Effector CD4-positive, alpha-beta T cell (primary cell): ENCODE measurements around the gene MID2.
"Not testable (repeated sequence)": the region's sequence is repeated elsewhere in the genome, so short reads cannot be mapped to it uniquely, and the experiment has no call there.

Experiments
- DNase-seq: peaks from one replicate; pipeline ENCODE4 v3.0.0-alpha.2; 2020
- total RNA-seq: gene quantifications from one replicate; lab custom pipeline; 2026; lab: John Stamatoyannopoulos, UW

Gene MID2, protein sequence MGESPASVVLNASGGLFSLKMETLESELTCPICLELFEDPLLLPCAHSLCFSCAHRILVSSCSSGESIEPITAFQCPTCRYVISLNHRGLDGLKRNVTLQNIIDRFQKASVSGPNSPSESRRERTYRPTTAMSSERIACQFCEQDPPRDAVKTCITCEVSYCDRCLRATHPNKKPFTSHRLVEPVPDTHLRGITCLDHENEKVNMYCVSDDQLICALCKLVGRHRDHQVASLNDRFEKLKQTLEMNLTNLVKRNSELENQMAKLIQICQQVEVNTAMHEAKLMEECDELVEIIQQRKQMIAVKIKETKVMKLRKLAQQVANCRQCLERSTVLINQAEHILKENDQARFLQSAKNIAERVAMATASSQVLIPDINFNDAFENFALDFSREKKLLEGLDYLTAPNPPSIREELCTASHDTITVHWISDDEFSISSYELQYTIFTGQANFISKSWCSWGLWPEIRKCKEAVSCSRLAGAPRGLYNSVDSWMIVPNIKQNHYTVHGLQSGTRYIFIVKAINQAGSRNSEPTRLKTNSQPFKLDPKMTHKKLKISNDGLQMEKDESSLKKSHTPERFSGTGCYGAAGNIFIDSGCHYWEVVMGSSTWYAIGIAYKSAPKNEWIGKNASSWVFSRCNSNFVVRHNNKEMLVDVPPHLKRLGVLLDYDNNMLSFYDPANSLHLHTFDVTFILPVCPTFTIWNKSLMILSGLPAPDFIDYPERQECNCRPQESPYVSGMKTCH
- total RNA-seq, result 19.3 reads per million, percentile 46 among the genes with 10 or more reads in this experiment

DNA sequence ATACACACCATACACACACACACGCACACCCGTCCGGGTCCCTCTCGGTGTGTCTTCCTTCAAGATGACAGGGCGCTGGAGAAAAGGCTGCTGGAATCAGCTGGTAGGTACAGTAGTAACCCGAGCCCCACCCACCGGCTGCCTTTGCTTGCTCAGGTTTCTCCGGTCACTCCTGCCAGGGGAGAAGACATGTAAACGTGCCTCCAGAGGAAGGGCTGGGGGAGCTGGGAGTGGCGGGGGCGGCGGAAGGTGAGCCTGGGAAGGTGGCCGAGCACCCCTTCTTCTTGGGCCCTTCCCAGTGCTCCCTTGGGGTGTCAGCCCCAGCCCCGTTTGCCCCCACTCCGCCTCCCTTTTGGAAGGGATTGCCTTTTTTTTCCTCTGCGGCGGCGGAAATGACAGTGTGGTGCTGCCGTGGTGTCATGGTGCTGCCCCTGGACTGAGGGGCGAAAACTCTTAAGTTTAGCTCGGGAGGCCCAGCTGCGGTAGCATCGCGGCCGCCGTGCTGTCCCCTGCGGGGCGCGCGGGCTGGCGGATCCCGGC lies at the start of gene MID2:
Gene MID2, plus strand, starts transcription at position 169 of the 540 bp plus-strand sequence. CDS start 561 bp downstream, outside the sequence.
- peak; percentile 35 for DNase-seq

DNA sequence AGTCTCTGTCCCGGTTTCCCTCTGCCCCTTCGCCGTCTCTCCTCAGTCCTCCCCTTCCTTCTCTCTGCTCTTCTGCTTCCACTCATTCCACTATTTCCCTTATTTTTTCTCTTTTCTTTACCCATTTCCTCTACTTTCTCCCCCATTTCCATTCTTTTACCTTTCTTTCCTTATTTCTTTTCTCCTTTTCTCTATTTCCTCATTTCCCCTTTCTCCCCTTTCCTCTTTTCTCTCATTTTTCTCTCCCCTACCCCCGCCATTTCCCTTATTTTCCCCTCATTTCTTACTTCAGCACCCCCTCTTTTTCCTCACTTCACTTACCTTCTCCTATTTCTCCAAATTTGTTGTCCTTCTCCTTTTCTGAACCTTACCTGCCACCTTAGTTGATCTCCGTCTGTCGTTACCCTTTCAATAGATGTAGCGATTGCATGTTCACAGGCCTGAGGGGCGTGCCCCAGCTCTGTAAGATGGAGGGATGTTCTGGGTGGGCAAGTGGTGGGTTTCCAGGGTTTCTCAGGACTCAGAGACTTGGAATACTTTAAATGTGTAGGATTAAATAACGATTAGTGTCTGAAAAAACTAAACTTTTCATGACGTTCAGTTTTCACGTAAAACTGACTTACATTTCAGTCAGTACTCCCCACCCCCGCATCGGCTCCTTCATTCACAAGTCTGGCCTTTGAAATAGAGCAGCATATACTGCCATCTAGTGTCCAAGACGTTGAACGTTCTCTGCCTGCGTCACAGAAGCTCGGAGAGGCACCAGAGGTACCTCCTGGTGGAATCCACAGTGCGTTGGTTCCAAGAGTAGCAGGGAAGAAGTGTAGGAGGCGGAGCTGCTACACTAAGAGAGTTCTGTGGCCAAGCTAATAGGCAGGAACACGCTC lies 48.8 kb upstream of the MID2 start:
- peak; percentile 68 for DNase-seq

DNA sequence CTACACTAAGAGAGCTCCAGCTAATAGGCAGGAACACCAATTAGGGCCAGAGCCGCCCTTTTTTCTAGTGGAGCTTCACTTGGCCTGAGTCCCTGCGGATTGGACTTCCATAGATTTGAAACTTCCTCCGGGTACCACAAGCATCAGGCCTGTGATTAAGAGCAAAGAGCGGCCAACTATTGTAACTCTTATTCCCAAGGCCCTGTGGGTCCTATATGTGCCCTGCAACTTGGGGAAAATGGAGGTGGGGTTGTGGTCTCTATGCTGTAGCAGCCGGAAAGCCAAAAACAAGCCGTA lies 48.2 kb upstream of the MID2 start, which contains the start of gene NCBP2L:
Gene NCBP2L, plus strand, starts transcription at position 198 of the 297 bp plus-strand sequence. CDS start 16,488 bp downstream, outside the sequence.
- DNase-seq, result no peak

DNA sequence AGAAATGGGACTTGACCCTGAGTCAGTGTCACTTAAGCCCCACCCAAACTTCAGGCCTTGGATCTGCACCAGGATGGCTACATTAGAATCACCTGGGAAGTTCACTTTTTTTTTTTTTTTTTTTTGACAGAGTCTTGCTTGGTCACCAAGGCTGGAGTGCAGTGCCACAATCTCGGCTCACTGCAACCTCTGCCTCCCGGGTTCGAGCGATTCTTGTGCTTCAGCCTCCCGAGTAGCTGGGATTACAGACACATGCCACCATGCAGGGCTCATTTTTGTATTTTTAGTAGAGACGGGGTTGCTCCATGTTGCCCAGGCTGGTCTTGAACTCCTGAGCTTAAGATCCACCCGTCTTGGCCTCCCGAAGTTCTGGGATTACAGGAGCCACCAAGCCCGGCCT lies 45.1 kb upstream of the MID2 start:
- no peak for DNase-seq

DNA sequence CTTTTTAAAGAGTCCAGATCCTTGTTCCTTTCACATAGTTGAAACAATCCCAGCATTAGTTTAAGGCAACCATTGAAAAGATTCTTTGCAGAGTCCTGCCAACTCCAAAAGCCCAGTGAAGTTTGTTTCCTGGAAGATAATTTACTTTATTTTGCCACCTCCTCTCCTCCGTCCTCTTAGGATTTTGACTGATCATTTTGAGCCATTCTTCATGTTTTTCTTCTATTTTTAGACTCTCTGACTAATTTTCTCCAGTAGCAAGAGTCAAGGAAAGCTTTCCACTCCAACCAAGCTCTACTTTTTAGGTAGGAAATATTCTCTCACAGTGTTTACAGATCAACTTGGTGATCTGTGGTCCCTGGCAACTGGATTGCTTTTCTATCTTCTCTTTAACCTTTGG lies 37.8 kb upstream of the MID2 start:
- DNase-seq, result no peak

DNA sequence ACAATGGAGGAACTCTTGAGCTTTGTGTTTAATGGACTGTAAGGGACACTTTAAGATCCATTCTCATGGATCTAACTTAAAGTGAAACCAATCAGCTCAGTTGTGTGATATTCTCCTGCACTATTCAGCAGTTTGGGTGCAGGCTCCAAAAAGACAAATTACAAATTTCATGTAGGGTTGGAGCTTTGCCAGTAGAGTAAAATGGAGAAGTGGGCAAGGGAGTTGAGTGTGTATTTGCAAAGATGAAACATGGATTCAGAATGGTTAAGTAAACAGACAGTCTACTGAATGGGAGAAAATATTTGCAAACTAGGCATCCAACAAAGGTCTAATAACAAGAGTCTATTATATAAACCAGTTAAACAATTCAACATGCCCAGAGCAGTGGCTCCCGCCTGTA lies 21.2 kb upstream of the MID2 start:
- DNase-seq, result no peak

DNA sequence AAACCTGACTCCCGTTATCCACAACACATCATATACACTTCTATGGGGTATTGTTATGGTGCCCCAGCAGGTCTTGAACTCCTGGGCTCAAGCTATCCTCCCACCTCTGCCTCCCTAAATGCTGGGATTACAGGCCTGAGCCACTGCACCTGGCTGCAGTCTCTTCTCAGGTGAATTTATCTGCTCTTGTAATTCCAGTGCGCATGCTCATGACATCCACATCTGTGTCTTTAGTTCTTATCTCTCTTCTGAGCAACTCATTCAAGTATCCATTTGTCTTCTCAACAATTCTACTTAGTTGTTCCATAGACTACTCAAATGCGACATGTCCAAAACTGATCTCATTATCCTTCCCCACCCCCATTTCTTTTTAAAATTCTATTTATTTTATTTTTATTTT lies 20.5 kb upstream of the MID2 start:
- DNase-seq, result no peak

DNA sequence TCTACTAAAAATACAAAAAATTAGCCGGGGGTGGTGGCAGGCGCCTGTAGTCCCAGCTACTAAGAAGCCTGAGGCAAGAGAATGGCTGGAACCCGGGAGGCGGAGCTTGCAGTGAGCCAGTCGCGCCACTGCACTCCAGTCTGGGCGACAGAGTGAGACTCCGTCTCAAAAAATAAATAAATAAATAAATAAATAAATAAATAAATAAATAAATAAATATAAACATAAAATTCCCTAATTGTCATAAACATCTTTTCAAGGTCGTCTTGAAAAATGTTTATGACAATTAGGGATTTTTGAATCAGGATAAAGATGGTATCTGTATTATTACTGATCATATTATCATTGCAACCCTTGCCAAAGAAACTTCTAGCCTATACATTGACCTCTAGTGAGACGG lies 15.6 kb upstream of the MID2 start:
- not testable (repeated sequence) for DNase-seq

DNA sequence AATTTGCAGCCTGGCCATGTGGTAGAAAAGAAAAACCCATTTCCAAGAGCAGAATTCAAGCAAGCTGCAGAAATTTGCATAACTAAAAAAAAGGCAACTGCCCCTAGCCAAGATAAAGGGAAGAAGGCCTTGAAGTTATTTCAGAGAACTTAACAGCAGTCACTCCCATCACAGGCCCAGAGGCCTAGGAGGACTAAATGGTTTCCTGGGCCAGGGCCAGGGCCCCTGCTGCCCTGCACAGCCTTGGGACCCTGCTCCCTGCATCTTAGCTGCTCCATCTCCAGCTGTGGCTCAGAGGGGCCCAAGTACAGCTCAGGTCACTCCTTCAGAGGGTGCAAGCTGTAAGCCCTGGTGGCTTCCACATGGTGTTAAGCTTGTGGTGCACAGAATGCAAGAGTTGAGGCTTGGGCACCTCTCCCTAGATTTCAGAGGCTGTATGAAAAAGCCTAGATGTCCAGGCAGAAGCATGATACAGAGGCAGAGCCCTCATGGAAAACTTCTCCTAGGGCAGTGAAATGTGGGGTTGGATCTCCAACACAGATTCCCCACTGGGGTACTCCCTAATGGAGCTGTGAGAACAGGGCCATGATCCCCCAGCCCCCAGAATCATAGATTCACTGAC lies 6.7 kb upstream of the MID2 start:
- no peak for DNase-seq

DNA sequence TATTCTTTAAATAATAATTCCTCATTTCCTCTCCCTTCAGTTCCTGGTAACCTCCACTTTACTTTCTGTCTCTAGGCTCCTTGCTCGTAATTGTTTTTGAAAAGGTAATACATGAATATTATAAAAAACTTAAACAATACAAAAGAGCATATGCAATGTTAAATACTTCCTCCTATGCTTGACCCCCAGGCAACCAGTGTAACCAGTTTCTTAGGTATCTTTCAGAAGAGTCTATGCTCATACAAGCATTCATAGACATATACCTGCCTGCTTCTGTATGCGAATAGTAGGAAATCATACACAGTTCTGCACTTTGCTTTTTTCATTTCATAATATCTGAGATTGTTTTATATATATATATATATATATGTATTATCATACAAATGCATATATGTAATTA lies 2.6 kb upstream of the MID2 start:
- DNase-seq, result no peak

DNA sequence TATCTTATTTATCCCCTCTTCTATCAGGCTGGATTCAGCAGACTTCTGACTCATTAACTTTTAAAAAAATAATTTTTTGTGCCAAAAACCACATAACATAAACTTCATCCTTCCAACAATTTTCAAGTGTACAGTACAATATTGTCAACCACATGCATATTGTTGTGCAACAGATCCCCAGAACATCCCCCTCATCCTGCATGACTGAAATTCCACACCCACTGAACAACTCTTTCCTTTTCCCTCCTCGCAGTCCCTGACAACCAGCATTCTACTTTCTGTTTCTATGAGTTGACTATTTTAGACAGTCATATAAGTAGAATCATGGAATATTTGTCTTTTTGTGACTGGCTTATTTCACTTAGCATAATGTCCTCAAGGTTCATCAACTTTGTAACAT lies 2.2 kb upstream of the MID2 start:
- no peak for DNase-seq

DNA sequence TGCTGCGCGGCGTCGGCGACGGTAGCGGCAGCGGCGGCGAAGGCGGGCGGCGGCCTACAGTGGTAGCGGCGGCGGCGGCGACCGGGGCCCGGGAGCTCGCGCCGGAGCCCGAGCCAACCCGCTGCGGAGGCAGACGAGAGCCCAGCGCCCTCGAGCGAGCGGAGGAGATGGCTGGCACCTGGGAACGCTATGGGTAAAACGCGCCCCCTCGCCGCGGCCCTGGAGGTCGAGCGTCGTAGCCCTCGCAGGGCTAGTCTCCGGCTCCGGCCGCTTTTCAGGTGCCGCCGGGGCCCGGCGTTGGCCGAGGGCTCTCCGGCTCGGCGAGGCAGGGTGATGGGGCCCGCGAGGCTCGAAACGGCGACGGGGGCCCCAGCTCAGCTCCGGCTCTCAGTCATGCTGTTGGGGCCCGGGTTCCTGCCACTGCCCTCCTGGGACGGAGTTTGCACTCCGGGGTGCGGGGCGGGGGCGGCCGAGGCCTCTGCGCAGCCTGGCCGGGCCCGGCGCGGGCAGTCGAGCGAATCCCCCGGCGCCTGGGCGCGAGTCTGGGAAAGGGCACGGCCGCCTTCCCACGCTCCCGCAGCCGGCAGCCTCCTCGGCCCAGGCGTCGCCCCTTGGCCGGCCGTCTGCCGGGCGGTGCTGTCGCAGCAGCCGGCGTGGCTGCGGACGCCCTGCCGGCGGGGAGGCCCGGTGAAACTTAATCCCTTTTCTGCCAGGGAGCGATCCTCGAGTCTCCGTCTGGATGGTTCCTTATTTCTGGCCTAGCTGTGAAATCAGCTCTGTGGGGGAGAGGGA lies 768 bp downstream of the MID2 start:
- DNase-seq, result peak; percentile 4

DNA sequence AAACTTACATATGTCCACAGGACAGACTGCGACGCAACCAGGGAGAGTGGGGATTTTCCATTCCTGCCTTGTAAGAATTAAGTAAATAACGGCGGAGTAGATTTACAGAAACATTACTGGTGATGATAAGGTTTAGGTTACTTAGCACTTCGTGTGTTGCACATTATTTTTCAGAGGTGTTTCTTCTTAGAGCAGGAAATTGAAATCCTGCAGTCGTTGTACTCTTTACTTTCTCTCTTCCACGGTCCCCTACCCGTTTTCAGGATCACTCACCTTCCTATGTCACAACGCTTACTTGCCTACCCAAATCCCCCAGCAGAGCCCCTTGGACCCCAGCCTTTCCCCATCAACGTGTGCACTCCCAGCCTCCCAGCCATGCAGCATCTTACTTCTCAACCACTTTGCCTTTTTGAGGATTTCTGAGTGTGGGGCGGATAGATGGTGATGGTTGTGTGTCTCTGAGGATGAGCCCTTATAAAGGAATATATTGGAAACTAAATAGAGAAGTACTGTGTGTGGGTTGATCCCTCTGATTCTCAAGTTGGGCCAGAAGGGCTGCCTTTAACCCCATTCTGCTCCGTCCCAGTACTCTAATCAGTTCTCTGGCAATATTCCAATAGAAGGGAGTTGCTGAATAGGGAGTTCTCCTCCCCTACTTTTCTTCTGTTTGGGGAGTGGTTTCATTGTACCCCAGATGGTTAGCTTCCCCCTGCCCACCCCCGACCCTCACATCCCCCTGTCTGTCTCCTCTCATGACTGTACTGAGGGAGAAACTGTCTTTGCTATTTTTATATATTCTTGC lies 1.6 kb downstream of the MID2 start:
- DNase-seq, result no peak

DNA sequence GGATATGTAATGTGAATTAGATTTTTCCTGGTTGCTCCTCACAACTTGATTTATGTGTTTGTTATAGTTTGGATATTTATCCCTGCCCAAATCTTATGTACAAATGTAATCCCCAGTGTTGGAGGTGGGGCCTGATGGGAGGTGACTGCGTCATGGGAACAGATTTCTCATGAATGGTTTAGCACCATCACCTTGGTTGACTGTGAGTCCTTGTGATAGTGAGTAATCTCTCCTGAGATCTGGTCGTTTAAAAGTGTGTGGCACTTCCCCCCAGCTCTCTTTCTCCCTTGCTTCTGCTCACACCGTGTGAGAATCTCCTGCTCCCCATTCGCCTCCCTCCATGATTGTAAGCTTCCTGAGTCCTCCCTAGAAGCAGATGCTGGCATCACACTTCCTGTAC lies 2.2 kb downstream of the MID2 start:
- DNase-seq, result no peak

DNA sequence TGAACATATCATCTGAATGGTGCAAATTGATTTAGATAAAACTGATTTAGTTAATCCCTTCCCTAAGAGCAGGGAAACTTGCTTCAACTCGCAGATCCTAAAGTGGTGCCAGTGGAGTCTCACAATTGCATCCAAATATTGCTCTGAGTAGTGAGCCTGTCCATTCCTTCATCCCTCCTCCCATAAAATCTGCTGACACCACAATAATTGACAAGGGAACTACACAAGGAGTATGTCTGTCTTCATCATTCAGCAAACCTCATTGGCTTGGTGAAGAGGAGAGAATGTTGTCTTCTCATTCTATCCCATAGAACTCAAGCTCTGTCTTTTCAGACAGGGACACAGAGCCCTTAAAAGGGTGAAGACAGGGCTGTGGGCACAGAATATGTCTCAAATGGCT lies 4.2 kb downstream of the MID2 start:
- no peak for DNase-seq

DNA sequence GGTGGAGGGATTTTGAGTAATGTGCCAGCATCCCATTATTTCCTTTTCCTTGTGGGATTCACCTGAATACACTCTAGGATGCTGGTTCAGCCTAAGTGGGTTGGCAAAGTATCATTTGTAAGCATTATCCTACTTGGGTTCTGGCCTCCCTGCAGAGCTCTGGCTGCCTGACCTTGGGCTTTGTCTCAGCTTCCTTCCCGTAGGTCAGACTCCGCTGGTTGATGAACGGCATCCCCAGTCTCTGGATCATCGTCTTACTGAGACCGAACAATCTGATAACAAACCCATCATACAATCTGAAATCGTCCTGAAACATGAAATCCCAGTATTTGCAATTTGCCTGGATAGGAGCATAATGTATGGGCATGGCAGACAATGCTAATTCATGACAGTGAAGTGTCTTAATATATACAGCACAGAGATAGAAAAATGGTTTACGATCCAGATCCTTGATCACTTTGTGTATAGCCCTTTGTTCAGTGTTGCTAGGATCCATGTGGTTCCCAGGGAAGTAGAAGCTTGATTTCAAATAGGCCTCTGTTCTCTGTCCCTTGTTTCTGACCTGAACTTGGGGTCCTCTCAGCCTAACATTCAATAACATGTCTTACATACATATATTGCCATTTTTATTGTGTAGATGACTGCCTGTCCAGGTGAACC lies 5.5 kb downstream of the MID2 start:
- DNase-seq, result no peak

DNA sequence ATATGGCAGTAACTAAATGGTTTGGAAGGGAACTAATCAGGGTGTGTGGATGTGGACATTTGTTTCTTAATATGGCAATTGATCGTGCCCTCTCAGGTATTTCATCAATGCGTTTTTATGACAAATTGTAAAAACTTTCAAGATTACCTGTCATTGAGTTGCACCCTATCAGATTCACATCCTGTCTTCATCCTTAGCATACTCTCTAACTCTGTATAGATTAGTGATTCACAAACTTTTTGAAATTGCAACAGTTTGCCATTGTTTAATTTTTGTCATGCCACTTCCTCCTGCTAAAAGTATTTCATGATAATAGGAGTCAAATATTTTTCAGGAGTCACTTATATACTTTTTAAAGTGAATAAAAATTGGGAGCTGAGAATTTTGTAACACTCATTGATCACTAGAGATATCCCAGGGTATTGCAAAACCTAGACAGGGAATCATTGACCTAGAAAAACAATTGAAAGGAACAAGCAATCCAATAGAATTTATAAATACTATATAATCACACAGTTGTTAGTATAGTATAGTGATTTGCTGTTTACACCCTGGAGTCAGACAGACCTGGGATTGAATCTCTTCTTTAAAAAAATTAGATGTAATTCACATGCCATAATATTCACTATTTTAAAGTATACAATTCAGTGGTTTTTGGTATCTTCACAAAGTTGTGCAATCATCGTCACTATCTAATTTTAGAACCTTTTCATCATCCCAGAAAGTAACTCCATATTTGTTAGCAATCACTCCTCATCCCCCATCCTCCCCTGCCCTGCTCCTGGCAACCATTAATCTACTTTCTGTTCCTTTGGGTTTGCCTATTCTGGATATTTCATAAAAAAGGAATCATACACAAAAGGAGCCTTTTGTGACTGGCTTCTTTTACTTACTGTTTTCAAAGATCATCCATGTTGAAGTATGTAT lies 8.9 kb downstream of the MID2 start:
- DNase-seq, result no peak

DNA sequence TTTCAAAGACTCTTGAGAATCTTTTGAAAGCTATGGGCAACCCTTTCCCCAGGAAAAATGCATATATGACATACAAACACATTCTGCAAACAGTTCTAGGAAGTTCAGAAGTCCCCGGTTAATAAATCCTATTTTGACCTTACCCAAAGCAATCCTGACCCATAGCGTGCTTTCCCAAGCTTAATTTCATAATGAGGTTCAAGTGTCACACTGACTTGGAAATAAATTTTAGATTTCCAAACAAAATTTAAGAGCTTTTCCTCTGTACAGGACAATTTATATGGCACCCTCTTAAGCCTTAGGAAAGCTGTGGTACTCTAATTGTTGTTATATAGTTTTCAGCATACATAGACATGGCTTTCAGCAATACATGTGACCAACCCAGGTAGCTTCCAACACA lies 11.3 kb downstream of the MID2 start:
- DNase-seq, result no peak

DNA sequence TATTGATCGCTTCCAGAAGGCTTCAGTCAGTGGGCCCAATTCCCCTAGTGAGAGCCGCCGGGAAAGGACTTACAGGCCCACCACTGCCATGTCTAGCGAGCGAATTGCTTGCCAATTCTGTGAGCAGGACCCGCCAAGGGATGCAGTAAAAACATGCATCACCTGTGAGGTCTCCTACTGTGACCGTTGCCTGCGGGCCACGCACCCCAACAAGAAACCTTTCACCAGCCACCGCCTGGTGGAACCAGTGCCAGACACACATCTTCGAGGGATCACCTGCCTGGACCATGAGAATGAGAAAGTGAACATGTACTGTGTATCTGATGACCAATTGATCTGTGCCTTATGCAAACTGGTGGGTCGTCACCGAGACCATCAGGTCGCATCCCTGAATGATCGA lies 15.3 kb downstream of the MID2 start:
- DNase-seq, result no peak
